Ramos (cell line): ENCODE measurements around the gene DHRSX.
"Not testable (repeated sequence)": the region's sequence is repeated elsewhere in the genome, so short reads cannot be mapped to it uniquely, and the experiment has no call there.

Experiments used
- in situ Hi-C: fragments of 300-500 bp; cut with MboI; formaldehyde crosslinking; loops from one replicate; pipeline ENCODE4 v1.14.3; 2022; ENCODE audit warnings: low sequenced_read_pairs; ENCODE audit not compliant: unreplicated experiment

The DHRSX gene

GRCh38 chrX:2242326-2242725, 258.4 kb downstream of the DHRSX start:
- in situ Hi-C loops: no loop called here

GRCh38 chrX:2241496-2241895, 259.3 kb downstream of the DHRSX start:
- in situ Hi-C loops: not testable (repeated sequence)

GRCh38 chrX:2240761-2241160, 260.0 kb downstream of the DHRSX start:
- in situ Hi-C loops: not testable (repeated sequence)

GRCh38 chrX:2237976-2238375, 262.8 kb downstream of the DHRSX start:
- in situ Hi-C loops: no loop called here

- in situ Hi-C loops: no loop called here
Observed at GRCh38 chrX:2231570-2232192, 269.1 kb downstream of the DHRSX start.

GRCh38 chrX:2230457-2230856, 270.3 kb downstream of the DHRSX start:
- in situ Hi-C loops: no loop called here

- in situ Hi-C loops: no loop called here
Observed at GRCh38 chrX:2228536-2228935, 272.2 kb downstream of the DHRSX start.

GRCh38 chrX:2226906-2227656, 273.7 kb downstream of the DHRSX start:
- in situ Hi-C loops: no loop called here

GRCh38 chrX:2226182-2226581, 274.6 kb downstream of the DHRSX start:
- in situ Hi-C loops: no loop called here

- in situ Hi-C loops: no loop called here
Observed at GRCh38 chrX:2224597-2225235, 276.1 kb downstream of the DHRSX start.

- in situ Hi-C loops: no loop called here
Observed at GRCh38 chrX:2224161-2224560, 276.6 kb downstream of the DHRSX start.

- in situ Hi-C loops: no loop called here
Observed at GRCh38 chrX:2220829-2221567, 279.8 kb downstream of the DHRSX start.

- in situ Hi-C loops: no loop called here
Observed at GRCh38 chrX:2220296-2220695, 280.5 kb downstream of the DHRSX start.

GRCh38 chrX:2214138-2214823, 286.5 kb downstream of the DHRSX start:
- in situ Hi-C loops: not testable (repeated sequence)

- in situ Hi-C loops: not testable (repeated sequence)
Observed at GRCh38 chrX:2211667-2212066, 289.1 kb downstream of the DHRSX start.

GRCh38 chrX:2193273-2193592, 307.5 kb downstream of the DHRSX start:
- in situ Hi-C loops: no loop called here

- in situ Hi-C loops: no loop called here
Observed at GRCh38 chrX:2192584-2193272, 308.0 kb downstream of the DHRSX start.

GRCh38 chrX:2188840-2189239, 311.9 kb downstream of the DHRSX start:
- in situ Hi-C loops: no loop called here

GRCh38 chrX:2188330-2188792, 312.4 kb downstream of the DHRSX start:
- in situ Hi-C loops: no loop called here
